Stimulated activated naive CD8-positive, alpha-beta T cell treated with anti-CD3 and anti-CD28 coated beads, Interleukin-15, Interleukin-2, amounts not matched to agents 100 U/mL and 50 U/mL, for 24 hours (primary cell): ENCODE data around the gene PCDHGA9.
A peak's percentile ranks its signal among the peaks of the same experiment; 100 is the strongest.
"Not testable (repeated sequence)": the region's sequence is repeated elsewhere in the genome, so short reads cannot be mapped to it uniquely, and the experiment has no call there.

Experiments used
- ATAC-seq: fragments of 150-1000 bp; cut with Tn5 transposase; one replicate; pipeline ENCODE4 v1.10.0; 2021
- DNase-seq: peaks from one replicate; pipeline ENCODE4 v3.0.0; 2021

PCDHGA9 gene

DNA sequence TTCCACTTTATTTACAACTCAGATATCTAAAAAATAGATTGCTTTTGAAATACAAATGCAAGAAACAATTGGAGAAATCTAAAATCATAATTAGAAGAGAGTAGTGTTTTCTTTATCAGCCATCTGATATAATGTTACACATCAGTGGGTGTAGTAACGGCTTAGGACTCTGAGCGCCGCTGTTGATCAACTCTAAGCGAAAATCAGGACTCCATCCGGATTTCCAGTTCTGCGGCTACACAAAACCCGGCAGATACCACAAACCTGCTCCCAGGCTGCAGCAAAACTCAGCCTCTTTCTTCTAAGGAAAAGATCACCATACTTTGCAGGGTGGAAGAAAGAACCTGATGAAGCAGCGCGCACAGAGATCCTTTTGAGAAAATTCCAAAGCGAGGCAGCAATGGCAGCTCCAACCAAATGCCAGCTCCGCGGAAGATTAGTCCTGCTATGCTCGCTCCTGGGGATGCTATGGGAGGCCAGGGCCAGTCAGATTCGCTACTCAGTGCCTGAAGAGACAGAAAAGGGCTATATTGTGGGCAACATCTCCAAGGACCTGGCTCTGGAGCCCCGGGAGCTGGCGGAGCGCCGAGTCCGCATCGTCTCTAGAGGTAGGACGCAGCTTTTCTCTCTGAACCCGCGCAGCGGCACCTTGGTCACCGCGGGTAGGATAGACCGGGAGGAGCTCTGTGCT, at the start of gene PCDHGA9:
Gene PCDHGA9 (plus strand): TSS at position 226 of the 691 bp plus-strand sequence. CDS start 175 bp downstream, at position 401.
- DNase-seq = no peak
- no peak for ATAC-seq

DNA sequence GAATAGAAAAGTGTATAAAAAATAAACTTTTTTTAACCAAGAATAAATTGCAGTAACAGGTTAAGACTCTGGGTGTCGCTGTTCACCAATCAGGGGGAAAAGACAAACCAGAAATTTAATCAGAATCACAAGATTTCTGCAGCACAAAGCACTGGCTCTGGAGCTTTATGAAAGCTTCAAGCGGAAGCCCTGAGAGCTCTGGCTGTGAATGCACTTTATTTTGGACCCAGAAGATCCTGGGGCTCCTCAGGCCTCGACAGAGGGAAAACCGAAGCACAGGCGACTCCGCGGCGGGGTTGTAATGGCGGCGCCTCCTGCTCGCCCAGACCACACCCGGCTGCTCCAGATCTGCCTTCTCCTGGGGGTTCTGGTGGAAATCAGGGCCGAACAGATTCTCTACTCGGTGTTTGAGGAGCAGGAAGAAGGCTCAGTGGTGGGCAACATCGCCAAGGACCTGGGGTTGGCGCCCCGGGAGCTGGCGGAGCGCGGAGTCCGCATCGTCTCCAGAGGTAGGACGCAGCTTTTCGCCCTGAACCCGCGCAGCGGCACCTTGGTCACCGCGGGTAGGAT, 47.6 kb upstream of the PCDHGA9 start, which contains the start of gene PCDHGA4:
Gene PCDHGA4 (plus strand): TSS at position 122 of the 570 bp plus-strand sequence. CDS start 87 bp downstream, at position 209.
- ATAC-seq = no peak
- DNase-seq = no peak

DNA sequence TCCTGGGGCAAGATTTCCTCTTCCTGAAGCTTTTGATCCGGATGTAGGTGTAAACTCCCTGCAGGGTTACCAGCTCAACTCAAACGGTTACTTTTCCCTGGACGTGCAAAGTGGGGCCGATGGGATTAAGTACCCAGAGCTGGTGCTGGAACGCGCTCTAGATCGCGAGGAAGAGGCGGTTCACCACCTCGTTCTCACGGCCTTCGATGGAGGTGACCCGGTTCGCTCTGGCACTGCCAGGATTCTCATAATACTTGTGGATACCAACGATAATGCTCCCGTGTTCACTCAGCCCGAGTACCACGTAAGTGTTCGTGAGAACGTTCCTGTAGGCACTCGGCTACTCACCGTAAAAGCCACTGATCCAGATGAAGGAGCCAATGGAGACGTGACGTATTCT, 46.9 kb upstream of the PCDHGA9 start:
- DNase-seq = no peak

DNA sequence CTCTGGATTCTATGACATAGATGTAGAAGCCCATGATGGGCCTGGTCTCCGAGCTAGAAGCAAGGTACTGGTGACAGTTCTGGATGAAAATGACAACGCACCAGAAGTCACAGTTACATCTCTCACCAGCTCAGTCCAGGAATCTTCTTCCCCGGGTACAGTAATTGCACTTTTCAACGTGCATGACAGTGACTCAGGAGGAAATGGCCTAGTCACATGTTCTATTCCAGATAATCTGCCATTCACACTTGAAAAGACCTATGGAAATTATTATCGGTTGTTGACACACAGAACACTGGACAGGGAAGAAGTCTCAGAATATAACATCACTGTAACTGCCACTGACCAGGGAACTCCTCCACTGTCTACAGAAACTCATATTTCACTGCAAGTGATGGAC, 46.4 kb upstream of the PCDHGA9 start:
- DNase-seq = no peak
- no peak for ATAC-seq

More for the DNA sequence above, 46.9 kb upstream of the PCDHGA9 start:
- no peak for ATAC-seq

DNA sequence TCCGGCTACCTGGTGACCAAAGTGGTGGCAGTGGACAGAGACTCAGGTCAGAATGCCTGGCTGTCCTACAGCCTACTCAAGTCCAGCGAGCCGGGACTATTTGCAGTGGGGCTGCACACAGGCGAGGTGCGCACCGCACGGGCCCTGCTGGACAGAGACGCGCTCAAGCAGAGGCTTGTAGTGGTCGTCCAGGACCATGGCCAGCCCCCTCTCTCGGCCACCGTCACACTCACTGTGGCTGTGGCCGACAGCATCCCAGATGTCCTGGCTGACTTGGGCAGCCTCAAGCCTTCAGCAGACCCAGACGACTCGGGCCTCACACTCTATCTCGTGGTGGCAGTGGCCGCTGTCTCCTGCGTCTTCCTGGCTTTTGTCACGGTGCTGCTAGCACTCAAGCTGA, 45.6 kb upstream of the PCDHGA9 start:
- ATAC-seq (peak; percentile 19), DNase-seq (no peak)

DNA sequence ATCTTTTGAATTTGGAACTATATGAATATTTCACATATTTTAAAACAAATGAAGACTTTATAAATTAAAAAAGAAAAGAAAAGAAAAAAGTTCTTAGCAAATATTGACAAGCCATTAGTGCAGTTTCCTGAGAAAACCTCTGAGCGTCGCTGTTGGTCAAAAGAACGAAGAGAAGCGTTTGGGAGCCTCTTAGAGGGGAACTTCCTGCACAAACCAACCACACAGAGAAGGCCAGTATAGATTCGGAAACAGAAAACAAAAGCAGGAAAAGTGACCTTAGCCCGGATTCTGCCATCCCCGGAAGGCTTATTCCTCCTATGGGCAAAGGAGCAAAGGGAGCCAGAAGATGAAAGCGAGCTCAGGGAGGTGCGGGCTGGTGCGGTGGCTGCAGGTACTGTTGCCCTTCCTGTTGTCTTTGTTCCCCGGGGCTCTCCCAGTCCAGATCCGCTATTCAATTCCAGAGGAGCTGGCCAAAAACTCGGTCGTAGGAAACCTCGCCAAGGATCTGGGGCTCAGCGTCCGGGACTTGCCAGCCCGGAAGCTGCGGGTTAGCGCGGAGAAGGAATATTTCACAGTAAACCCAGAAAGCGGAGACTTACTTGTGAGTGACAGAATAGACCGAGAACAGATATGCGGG, 42.7 kb upstream of the PCDHGA9 start, which contains the start of gene PCDHGB2:
Gene PCDHGB2 (plus strand): TSS at position 205 of the 637 bp plus-strand sequence. CDS start 142 bp downstream, at position 347.
- no peak for DNase-seq

DNA sequence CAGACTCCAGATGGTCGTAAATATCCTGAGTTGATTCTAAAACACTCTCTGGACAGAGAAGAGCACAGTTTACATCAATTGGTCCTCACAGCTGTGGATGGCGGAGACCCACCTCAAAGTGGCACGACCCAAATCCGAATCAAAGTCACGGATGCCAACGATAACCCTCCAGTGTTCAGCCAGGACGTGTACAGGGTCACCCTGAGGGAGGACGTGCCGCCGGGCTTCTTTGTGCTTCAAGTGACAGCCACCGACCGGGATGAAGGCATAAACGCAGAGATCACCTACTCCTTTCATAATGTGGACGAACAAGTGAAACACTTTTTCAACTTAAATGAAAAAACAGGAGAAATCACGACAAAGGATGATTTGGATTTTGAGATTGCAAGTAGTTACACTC, 41.9 kb upstream of the PCDHGA9 start:
- DNase-seq = no peak
- no peak for ATAC-seq

More for the DNA sequence above, 42.7 kb upstream of the PCDHGA9 start, which contains the start of gene PCDHGB2:
- no peak for ATAC-seq

DNA sequence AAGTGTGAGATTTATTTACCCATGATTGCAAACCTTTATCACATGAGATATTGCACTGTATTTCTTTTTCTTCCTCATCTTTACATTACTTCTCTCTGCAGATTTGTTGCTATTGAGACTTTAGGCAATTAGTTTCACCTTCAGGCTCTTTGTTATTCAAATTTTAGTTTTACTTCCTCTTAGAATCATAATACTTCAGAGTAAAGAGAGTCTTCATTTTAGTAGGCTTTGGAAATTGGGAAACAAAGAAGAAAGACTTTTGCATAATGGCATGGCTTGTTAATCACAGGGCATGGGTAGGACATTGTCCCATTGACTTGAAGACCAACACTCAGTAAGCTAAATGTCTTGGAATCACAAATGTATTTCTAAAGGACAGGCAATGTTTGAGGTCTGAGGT, 39.9 kb upstream of the PCDHGA9 start:
- no peak for ATAC-seq
- no peak for DNase-seq

DNA sequence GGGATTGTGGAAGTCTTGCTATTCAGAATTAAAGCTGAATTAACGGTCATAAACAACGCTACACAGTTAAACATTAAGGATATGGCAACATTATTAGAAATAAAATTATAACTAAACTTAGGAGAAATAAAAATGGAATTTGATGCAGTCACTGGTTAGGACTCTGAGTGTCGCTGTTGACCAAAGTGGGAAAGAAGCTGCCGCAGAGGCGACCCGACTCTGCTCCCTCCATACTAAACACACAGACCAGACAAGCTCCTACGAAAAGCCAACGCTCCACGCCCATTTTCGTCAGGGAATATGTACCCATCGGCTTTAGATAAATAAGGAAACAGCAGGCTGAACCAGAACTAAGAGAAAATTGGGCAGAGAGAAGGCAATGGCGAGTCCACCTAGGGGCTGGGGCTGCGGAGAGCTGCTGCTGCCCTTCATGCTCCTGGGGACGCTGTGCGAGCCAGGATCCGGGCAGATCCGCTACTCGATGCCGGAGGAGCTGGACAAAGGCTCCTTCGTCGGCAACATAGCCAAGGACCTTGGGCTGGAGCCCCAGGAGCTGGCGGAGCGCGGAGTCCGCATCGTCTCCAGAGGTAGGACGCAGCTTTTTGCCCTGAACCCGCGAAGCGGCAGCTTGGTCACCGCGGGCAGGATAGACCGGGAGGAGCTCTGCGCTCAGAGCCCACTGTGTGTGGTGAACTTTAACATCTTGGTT, 38.5 kb upstream of the PCDHGA9 start, which contains the start of gene PCDHGA5:
Gene PCDHGA5 (plus strand): TSS at position 211 of the 709 bp plus-strand sequence. CDS start 169 bp downstream, at position 380.
- no peak for ATAC-seq
- no peak for DNase-seq

DNA sequence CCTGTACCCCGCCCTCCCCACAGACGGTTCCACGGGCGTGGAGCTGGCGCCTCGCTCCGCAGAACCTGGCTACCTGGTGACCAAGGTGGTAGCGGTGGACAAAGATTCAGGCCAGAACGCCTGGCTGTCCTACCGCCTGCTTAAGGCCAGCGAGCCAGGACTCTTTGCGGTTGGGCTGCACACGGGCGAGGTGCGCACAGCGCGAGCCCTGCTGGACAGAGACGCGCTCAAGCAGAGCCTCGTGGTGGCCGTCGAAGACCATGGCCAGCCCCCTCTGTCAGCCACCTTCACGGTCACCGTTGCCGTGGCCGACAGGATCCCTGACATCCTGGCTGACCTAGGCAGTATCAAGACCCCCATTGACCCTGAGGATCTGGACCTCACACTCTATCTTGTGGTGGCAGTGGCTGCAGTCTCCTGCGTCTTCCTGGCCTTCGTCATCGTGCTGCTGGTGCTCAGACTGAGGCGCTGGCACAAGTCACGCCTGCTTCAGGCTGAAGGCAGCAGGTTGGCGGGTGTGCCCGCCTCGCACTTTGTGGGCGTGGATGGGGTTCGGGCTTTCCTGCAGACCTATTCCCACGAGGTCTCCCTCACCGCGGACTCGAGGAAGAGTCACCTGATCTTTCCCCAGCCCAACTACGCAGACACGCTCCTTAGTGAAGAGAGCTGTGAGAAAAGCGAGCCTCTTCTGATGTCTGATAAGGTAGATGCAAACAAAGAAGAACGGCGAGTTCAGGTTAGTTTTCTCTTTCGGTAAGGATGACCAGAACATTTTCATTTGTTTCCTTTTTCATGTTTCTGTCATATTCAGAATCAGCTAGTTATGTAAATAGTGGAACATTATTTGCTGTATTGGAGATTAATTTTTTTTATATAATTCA, 36.3 kb upstream of the PCDHGA9 start:
- no peak for DNase-seq
- ATAC-seq = no peak

DNA sequence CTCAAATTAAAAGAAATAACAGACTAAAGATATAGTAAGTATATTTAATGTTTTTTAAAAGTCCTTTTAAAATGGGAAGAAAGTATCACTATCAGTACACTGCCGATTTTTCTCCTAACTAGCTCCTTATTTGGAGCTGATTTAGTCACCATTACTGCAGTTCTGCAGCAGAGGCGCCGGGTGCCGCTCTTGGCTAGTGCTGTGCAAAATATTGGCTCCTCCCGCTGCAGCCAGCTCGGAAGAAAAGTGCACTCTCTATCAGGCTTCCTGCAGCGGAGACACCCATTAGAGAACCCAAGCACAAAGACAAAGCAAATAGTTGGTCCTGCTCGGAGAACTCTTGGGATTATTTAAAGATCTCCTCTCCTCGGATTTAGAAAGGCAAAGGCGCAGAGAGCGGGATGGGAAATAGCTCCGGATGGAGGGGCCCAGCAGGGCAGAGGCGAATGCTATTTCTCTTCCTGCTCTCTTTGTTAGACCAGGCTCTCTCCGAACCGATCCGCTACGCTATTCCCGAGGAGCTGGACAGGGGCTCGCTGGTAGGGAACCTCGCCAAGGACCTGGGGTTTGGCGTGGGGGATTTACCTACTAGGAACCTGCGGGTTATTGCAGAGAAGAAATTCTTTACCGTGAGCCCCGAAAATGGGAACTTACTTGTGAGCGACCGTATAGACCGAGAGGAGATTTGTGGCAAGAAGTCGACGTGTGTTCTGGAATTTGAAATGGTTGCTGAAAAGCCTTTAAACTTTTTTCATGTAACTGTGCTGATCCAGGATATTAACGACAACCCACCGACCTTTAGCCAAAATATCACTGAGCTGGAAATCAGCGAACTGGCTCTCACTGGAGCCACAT, 32.4 kb upstream of the PCDHGA9 start, which contains the start of gene PCDHGB3:
Gene PCDHGB3 (plus strand): TSS at position 249 of the 855 bp plus-strand sequence. CDS start 153 bp downstream, at position 402.
- DNase-seq = no peak
- ATAC-seq = no peak

DNA sequence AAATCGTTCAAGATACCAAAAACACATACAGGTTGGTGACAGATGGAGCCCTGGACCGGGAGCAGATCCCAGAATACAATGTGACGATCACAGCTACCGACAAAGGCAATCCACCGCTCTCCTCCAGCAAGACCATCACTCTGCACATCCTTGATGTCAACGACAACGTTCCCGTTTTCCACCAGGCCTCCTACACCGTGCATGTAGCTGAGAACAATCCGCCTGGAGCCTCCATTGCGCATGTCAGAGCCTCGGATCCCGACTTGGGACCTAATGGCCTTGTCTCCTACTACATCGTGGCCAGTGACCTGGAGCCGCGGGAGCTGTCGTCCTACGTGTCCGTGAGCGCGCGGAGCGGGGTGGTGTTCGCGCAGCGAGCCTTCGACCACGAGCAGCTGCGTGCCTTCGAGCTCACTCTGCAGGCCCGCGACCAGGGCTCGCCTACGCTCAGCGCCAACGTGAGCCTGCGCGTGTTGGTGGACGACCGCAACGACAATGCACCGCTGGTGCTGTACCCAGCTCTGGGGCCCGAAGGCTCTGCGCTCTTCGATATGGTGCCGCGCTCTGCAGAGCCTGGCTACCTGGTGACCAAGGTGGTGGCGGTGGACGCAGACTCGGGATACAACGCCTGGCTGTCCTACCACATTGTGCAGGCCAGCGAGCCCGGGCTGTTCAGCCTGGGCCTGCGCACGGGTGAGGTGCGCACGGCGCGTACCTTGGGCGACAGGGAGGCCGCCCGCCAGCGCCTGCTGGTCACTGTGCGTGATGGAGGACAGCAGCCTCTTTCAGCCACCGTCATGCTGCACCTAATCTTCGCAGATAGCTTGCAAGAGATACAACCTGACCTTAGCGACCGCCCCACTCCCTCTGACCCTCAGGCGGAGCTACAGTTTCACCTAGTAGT, 30.8 kb upstream of the PCDHGA9 start:
- no peak for ATAC-seq

DNA sequence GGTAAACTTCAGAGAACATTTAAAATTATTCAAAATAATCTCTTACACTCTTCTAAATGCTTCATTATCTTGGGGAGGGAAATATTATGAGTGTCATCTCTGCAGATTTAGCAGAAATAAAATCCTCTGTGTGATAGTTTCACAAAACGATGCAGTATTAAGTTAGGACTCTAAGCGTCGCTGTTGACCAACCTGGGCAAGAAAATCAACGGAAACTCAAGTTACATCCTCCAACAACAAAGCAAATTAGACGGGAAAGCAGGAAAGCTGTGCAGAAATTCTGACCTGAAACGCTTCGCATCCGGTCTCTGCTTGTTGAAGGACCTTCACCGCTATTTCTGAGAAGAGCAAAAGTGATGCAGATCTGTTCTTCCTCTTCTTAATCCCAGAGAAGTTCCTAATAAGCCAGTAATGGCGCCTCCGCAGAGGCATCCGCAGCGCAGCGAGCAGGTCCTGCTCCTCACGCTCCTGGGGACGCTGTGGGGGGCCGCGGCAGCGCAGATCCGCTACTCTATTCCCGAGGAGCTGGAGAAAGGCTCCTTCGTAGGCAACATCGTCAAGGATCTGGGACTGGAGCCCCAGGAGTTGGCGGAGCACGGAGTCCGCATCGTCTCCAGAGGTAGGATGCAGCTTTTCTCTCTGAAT, 28.8 kb upstream of the PCDHGA9 start, which contains the start of gene PCDHGA6:
Gene PCDHGA6 (plus strand): TSS at position 219 of the 645 bp plus-strand sequence. CDS start 193 bp downstream, at position 412.
- DNase-seq (no peak), ATAC-seq (no peak)

More for the DNA sequence above, 30.8 kb upstream of the PCDHGA9 start:
- no peak for DNase-seq

DNA sequence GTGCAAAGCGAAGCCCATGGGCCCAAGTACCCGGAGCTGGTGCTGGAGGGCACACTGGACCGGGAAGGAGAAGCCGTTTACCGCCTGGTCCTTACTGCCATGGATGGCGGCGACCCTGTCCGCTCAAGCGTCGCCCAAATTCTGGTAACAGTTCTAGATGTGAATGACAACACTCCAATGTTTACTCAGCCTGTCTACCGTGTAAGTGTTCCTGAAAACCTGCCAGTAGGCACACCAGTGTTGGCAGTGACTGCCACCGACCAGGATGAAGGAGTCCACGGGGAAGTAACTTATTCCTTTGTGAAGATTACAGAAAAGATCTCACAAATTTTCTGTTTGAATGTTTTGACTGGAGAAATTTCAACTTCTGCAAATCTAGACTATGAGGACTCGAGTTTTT, 28.0 kb upstream of the PCDHGA9 start:
- ATAC-seq (no peak), DNase-seq (no peak)

DNA sequence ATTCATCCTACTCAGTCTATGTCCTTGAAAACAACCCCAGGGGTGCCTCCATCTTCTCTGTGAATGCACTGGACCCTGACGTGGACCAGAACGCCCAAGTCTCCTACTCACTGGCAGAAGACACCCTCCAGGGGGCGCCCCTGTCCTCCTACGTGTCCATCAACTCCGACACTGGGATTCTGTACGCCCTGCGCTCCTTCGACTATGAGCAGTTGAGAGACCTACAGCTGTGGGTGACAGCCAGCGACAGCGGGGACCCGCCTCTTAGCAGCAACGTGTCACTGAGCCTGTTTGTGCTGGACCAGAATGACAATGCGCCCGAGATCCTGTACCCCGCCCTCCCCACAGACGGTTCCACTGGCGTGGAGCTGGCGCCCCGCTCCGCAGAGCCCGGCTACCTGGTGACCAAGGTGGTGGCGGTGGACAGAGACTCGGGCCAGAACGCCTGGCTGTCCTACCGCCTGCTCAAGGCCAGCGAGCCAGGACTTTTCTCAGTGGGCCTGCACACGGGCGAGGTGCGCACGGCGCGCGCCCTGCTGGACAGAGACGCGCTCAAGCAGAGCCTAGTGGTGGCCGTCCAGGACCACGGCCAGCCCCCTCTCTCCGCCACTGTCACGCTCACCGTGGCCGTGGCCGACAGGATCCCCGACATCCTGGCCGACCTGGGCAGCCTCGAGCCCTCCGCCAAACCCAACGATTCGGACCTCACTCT, 27.0 kb upstream of the PCDHGA9 start:
- ATAC-seq, DNase-seq: not testable (repeated sequence)

DNA sequence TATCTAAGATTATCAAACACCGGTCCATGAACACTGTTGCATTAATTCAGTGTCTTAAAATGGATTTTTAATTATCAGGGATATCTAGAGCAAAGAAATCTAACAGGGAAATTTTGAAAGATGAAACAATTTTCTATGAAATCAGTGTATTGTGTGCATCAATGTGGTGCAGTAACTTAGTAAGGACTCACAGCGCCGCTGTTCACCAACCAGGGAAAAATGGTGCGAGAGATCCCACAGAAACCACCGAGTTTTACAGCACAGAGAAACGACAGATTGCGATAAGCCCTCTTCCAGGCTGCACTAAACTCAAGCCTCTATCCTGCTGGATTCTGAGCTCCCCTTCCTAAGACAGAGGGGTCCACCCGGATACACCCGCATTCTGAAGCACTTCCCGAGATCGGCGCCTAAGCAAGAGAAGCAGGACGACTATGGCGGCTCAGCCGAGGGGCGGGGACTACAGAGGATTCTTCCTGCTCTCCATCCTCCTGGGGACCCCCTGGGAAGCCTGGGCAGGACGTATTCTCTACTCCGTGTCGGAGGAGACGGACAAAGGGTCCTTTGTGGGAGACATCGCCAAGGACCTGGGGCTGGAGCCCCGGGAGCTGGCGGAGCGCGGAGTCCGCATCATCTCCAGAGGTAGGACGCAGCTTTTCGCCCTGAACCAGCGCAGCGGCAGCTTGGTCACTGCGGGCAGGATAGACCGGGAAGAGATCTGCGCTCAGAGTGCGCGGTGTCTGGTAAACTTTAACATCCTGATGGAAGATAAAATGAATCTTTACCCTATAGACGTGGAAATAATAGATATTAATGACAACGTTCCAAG, 19.9 kb upstream of the PCDHGA9 start, which contains the start of gene PCDHGA7:
Gene PCDHGA7 (plus strand): TSS at position 274 of the 826 bp plus-strand sequence. CDS start 158 bp downstream, at position 432.
- ATAC-seq (no peak), DNase-seq (no peak)

DNA sequence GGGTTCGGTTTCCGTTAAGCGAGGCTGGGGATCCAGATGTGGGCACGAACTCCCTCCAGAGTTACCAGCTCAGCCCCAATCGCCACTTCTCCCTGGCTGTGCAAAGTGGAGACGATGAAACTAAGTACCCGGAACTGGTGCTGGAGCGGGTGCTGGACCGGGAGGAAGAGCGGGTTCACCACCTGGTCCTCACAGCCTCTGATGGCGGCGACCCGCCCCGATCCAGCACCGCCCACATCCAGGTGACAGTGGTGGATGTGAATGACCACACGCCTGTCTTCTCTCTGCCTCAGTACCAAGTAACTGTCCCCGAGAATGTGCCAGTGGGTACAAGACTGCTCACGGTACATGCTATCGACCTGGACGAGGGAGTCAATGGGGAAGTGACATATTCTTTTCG, 19.2 kb upstream of the PCDHGA9 start:
- DNase-seq (no peak), ATAC-seq (no peak)
